Epithelial cell of proximal tubule (primary cell): ENCODE data around the gene ADI1. TPM values are rescaled to one million over a fixed set of nuclear protein-coding genes. Genes with fewer than 3 reads are reported as not detected.
"Not testable (repeated sequence)": the region's sequence is repeated elsewhere in the genome, so short reads cannot be mapped to it uniquely, and the experiment has no call there.

Experiments used
- DNase-seq: peaks from one replicate; pipeline ENCODE4 v3.0.0-alpha.2; 2011; ENCODE audit warnings: low read depth
- H3K4me3 ChIP-seq: 2 replicates; pipeline ENCODE4 v1.5.1; 2011; ENCODE audit warnings: low read depth, mild to moderate bottlenecking, low read length
- CTCF ChIP-seq: conservative IDR thresholded peaks from 2 replicates; pipeline ENCODE4 v1.5.1; 2012; ENCODE audit warnings: low read depth, mild to moderate bottlenecking, low read length
- total RNA-seq: library from RNA; depleted of rRNA; stranded (reverse); fragments of >200 nt; gene quantifications from 2 replicates; pipeline ENCODE4 v1.2.3, GENCODE V29; 2015

The ADI1 gene
- total RNA-seq, 1 donor from 2014 or later = 35.3 TPM

DNA sequence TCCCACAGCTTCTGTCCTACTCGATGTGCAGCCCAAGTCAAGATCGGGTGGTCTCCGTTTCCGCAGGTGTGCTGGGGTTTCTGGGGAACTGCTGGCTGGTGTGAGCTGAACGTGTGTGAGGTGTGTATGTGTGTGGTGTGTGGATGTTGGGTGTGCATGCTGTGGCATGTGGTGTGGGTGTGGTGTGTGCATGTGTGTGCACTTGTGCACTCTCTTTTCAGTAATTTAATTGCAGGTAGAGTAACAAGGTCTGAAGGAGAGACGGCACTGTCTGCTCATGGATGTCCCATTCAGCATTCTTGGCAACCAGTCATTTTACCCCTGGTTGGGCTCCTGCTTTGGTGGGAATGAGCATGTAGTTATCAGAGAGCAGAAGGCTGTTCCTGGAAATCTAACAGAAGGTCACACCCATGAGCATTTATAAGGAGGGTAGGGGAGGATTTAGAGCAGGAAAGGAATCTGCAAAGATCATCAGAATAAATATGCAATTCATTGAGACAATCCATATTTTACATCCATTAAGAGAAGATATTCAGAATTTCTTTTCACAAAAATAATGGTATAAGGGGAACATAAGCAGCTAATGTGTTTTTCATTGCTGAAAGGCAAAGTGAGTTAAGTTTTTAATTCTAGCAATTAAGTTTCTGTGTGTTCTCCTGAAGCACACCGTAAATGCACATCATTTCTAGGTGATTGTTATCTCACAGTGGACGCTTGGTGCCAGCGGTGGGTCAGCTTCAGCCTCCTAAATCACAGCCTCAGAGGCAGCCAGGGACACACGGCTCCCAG lies 60.7 kb downstream of the ADI1 start:
- TF ChIP-seq CTCF = no peak
- no peak overlapping the region for H3K4me3 ChIP-seq
- DNase-seq = no peak

DNA sequence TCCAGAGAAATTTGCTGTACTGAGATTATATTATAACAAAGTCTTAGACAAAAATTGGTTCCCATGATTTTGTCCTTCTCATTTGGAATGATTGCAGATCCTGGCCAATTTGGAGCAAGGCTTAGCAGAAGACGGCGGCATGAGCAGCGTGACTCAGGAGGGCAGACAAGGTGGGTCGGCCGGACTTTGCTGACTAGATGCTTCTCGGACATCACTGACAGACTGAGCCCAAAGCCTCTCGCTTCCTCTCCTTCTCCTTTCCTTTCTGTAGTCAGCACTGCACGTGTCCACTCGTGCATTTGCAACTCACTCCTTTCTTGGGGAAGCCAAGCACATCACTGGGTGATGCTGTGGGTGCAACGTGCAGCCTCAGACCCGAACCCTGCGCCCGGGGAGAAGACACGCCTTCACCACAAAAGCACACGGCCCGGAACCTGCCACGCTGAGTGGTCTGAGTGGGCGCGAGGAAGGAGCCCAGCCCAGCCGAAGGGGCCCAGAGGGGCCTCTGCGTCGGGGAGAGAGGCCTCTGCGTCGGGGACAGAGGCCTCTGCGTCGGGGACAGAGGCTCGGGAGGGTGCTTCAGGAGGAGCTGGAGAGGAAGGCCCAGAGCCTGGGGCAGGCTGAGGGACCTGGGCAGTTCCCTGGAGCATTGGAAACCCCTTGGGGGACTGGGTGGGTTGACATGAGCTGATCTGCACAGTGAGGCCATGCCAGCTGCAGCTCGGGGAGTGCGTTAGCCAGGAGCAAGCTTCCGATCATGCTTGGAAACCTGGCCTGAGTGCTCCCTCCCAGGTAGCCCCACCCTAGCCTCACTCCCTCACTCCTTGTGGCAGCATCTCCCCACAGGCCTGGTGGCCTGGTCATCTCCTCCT lies 61.6 kb downstream of the ADI1 start:
- no peak for DNase-seq
- TF ChIP-seq CTCF = no peak
- no peak overlapping the region for H3K4me3 ChIP-seq

DNA sequence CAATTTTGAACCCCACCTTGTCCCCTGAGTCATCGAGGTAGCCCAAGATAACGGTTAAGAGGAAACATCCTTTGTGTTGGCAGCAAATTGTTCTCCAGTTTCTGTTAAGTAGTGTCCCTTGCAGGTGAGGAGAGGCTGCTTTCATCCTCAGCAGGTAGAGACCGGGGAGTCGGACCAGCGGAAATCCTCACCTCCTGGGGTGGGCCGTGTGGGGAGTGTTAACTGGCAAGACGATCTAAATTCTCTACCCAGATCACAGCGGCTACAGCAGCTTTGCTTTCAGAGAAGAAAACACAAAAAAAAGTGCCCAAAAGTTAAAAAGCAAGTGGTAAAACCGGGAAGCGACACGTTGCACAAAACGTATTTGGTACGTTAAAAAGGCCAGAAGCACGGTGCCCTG lies 63.2 kb downstream of the ADI1 start:
- no peak overlapping the region for H3K4me3 ChIP-seq
- TF ChIP-seq CTCF = no peak
- DNase-seq = no peak

- TF ChIP-seq CTCF = no peak
- no peak for DNase-seq
These were observed 64.5 kb downstream of the ADI1 start for GRCh38 chr2:3454802-3455201.

DNA sequence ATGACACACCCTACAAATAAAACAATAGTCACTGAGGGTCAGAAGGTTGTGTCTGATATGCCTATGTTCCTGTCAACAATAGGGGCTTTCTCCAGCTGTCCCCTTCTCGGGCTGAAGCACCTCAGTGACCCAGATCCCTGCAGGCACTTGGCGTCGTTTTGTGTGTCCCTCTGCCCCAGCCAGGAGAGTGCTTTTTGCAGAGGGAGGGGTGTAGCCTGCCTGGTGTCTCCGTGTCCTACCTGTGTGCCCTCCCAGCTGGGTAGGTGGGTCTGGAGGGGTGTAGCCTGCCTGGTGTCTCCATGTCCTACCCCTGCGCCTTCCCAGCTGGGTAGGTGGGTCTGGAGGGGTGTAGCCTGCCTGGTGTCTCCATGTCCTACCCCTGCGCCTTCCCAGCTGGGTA lies 65.3 kb downstream of the ADI1 start:
- not testable (repeated sequence) for DNase-seq, H3K4me3 ChIP-seq

More at GRCh38 chr2:3454802-3455201, 64.5 kb downstream of the ADI1 start:
- no peak overlapping the region for H3K4me3 ChIP-seq

DNA sequence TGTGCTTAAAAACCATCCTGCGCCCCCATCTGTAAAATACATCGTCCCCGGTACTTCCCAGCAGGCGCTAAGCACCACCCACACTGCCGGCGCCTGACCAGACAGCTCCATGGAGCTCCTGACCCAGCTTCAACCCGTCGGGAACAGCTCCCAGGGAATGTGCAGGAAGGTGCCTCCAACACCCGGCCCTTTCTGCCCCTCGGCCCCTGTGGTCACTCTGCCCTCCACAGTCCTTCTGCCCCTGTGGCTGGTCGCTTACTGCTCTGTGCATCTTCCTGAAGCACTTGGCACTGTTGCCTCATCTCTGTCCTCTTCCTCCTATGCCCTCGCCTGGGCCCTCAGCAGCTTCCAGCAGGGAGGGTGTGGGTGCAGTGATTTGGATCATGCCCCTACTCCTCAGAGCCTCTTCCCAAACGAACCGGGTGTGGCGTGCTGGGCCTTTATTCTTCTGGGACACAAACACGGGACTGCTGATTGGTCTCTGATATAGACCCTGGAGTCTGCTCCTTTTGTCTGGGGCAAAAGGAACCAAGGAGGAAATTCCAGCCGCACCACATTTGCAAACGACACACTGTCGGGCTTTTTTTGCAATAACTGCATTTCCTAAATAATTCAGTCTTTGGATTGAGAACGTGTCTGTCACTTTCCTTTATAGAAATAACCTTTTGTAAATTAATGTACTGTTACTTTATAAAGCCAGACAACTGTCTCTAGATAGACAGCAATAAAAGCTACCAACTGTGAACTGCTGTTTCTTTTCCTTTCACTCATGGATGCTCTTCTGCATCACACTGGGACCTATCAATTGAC lies 65.9 kb downstream of the ADI1 start:
- H3K4me3 ChIP-seq = no peak overlapping the region
- no peak for DNase-seq
- no peak for TF ChIP-seq CTCF
